Heart left ventricle (tissue), 13 donors: ENCODE data around the gene ODF4.

ENCODE experiments used
- CTCF ChIP-seq, 12 donors: fragments of 200-600 bp; sonication (generic) in 4 of 12; IDR thresholded peaks; one replicate each; pipeline versions ENCODE4 v1.5.0 to v1.8.0; 2018 to 2022; ENCODE audit warnings: antibody characterized with exemption in 12 of 12, mild to moderate bottlenecking in 5 of 12
- POLR2A ChIP-seq, 2 donors: fragments of 450-650 bp; IDR thresholded peaks; one replicate each; pipeline ENCODE4 v1.6.1; 2017; ENCODE audit warnings: antibody characterized with exemption in 2 of 2, mild to moderate bottlenecking in 2 of 2, moderate library complexity in 2 of 2
- donor health status: ischemic (EF 13 %, LVEDD 7.1; RV severe dilation, severe dysfunction).
- donor health status: DM: no; HTN: yes; CAD: no.
- donor health status: DM: no; HTN: no; CAD: no.
- donor health status: ischemic (EF 25% LVEDD 6.9; RV normal size, moderate dysfunction).
- donor health status: ischemic (EF 25% LVEDD 5.7; RV mildly dilated, moderate dysfunction).
- donor health status: ischemic (EF 35%, LVEDD 5.7; RV mildly dilated, moderate dysfunction).
- donor health status: nonischemic (EF 11% LVEDD 7.7; RV severe dilation, severe dysfunction).
- donor health status: DM: yes; HTN: yes; CAD: no.
- donor health status: PGD.
- donor health status: ischemic (EF 29% LVEDD 5.4; RV normal size, mild dysfunction).
- donor health status: nonischemic (EF 23%, LVEDD 6.1; RV moderate dilation, normal function).

GRCh38 chr17:8365143-8365542, 25.5 kb downstream of the ODF4 start:
- TF ChIP-seq CTCF (IDR thresholded peaks at IDR 0.05) (no peak), POLR2A (IDR thresholded peaks at IDR 0.05) (no peak)
